HepG2 (cell line): Measurements from ENCODE around the gene CLMP. TPM values are rescaled to one million over a fixed set of nuclear protein-coding genes. Genes with fewer than 3 reads are reported as not detected.

Experiments used
- AHDC1 ChIP-seq: sonication (generic); formaldehyde crosslinking; IDR thresholded peaks from 2 replicates; pipeline ENCODE4 v1.5.1; 2020; ENCODE audit warnings: mild to moderate bottlenecking, missing genetic modification reagents, borderline replicate concordance
- CC2D1A ChIP-seq: sonication (generic); formaldehyde crosslinking; IDR thresholded peaks from 2 replicates; pipeline ENCODE4 v1.8.1; 2023; ENCODE audit warnings: mild to moderate bottlenecking, missing genetic modification reagents
- FOXC1 ChIP-seq: sonication (generic); formaldehyde crosslinking; IDR thresholded peaks from 2 replicates; pipeline ENCODE4 v1.8.0; 2022; ENCODE audit warnings: mild to moderate bottlenecking, missing genetic modification reagents, borderline replicate concordance
- ZBTB44 ChIP-seq: sonication (generic); formaldehyde crosslinking; IDR thresholded peaks from 2 replicates; pipeline ENCODE4 v1.4.0; 2020; ENCODE audit warnings: missing genetic modification reagents
- ZNF275 ChIP-seq: sonication (generic); formaldehyde crosslinking; IDR thresholded peaks from 2 replicates; pipeline ENCODE4 v1.8.0; 2022; ENCODE audit warnings: missing genetic modification reagents, mild to moderate bottlenecking, inconsistent platforms, borderline replicate concordance
- ZNF652 ChIP-seq: IDR thresholded peaks from 2 replicates; pipeline ENCODE4 v1.6.1; 2016; ENCODE audit warnings: low read depth, borderline replicate concordance
- ZNF761 ChIP-seq: sonication (generic); formaldehyde crosslinking; conservative IDR thresholded peaks from 2 replicates; pipeline ENCODE4 v1.4.0; 2020; ENCODE audit warnings: mild to moderate bottlenecking, missing genetic modification reagents
- polyA plus RNA-seq, 8 experiments: library from polyadenylated mRNA; depleted of rRNA in 3 of 8; stranded (reverse) in 7 of 8; unstranded in 1 of 8; fragments of >200 nt; fragmentation: Illumina TruSeq in 4 of 8; extraction: Trizol in 4 of 8; gene quantifications; 2 replicates each; pipeline versions ENCODE4 v1.2.1 to v1.2.3, GENCODE V29; 2011 to 2016; ENCODE audit warnings: low read depth in 4 of 8, missing spikeins in 1 of 8, mixed read lengths in 1 of 8; ENCODE audit not compliant: insufficient read depth in 1 of 8
- total RNA-seq, 5 experiments: library from RNA; depleted of rRNA; stranded (reverse); fragments of >200 nt; fragmentation: Illumina TruSeq; extraction: Trizol; gene quantifications; 2 replicates each; pipeline ENCODE4 v1.2.3, GENCODE V29; 2016; ENCODE audit warnings: low read depth in 1 of 5

The CLMP gene
- total and polyA plus RNA-seq, 2 of the 13 experiments (the other 11 are each of a cell fraction or from before 2014, with no cell fraction given): not detected

GRCh38 chr11:123211149-123211852 lies 16.3 kb upstream of the CLMP start (continued):
- no peak for TF ChIP-seq ZNF275 (CRISPR knock-in tag)
- no peak for TF ChIP-seq ZBTB44 (CRISPR knock-in tag)
- TF ChIP-seq AHDC1: no peak
- TF ChIP-seq CC2D1A (CRISPR knock-in tag): no peak
- TF ChIP-seq ZNF652 (CRISPR knock-in tag): no peak
- no peak for TF ChIP-seq ZNF761
- TF ChIP-seq FOXC1 (CRISPR knock-in tag): no peak
- TF ChIP-seq, all 625 proteins: peak for 0
